Left ventricle myocardium inferior (tissue), 1 donor: ENCODE measurements around the gene HHIPL2. TPM values are rescaled to one million over a fixed set of nuclear protein-coding genes. Genes with fewer than 3 reads are reported as not detected.

Source experiments
- DNase-seq: peaks from one replicate; pipeline ENCODE4 v3.0.0-alpha.2; 2020
- H3K27ac ChIP-seq: fragments of 200-600 bp; replicated peaks from 2 replicates; pipeline ENCODE4 v1.8.0; 2021
- H3K27me3 ChIP-seq: fragments of 200-600 bp; 2 replicates; pipeline ENCODE4 v1.8.0; 2021; ENCODE audit warnings: low read depth
- H3K36me3 ChIP-seq: fragments of 200-600 bp; 2 replicates; pipeline ENCODE4 v1.8.0; 2021
- H3K4me1 ChIP-seq: fragments of 200-600 bp; 2 replicates; pipeline ENCODE4 v1.8.0; 2021
- H3K4me3 ChIP-seq: fragments of 200-600 bp; 2 replicates; pipeline ENCODE4 v1.8.0; 2021; ENCODE audit warnings: mild to moderate bottlenecking, moderate library complexity
- H3K9me3 ChIP-seq: fragments of 200-600 bp; replicated peaks from 2 replicates; pipeline ENCODE4 v1.8.0; 2021
- CTCF ChIP-seq: fragments of 200-600 bp; IDR thresholded peaks from 2 replicates; pipeline ENCODE4 v1.8.0; 2021; ENCODE audit warnings: antibody characterized with exemption, mild to moderate bottlenecking, borderline replicate concordance
- intact Hi-C: fragments of 100-400 bp; cut with micrococcal nuclease; formaldehyde crosslinking; loops from one replicate; pipeline ENCODE4 v1.11.0; 2022
- total RNA-seq: library from RNA; stranded (reverse); fragmentation: NEBNext Ultra II Directional; extraction: Animal tissue kit (Norgen Biotek cat#: 25700); gene quantifications from one replicate; pipeline ENCODE4 v1.2.1, GENCODE V29; 2021
- donor health status: DM: no; HTN: yes; CAD: no; lungs with severe emphysema.

Gene HHIPL2
- total RNA-seq, 1 donor from 2014 or later: not detected

GRCh38 chr1:222554177-222554576, 6.3 kb upstream of the HHIPL2 start:
- Histone ChIP-seq H3K9me3 (no peaks in the 10 kb centered on the region), H3K27ac (no peak overlapping the region), H3K27me3 (no peaks in the 10 kb centered on the region), H3K4me1 (no peaks in the 10 kb centered on the region), H3K36me3 (peaks cover 33% of the 10 kb centered on the region), H3K4me3 (no peak overlapping the region)
- intact Hi-C loops: no loop called here
- TF ChIP-seq CTCF: no peak
- no peak for DNase-seq

GRCh38 chr1:222552882-222553281, 5.0 kb upstream of the HHIPL2 start:
- no peak for TF ChIP-seq CTCF
- no peaks in the 10 kb centered on the region for H3K9me3 ChIP-seq
- H3K27me3 ChIP-seq: peaks cover 2% of the 10 kb centered on the region
- intact Hi-C loops: no loop called here
- DNase-seq: no peak
- peaks cover 27% of the 10 kb centered on the region for H3K36me3 ChIP-seq
- no peak overlapping the region for H3K4me3 ChIP-seq
- no peaks in the 10 kb centered on the region for H3K4me1 ChIP-seq
- H3K27ac ChIP-seq: no peak overlapping the region

- no peaks in the 10 kb centered on the region for H3K4me1 ChIP-seq
- no peak for TF ChIP-seq CTCF
- intact Hi-C loops: no loop called here
- H3K36me3 ChIP-seq: no peaks in the 10 kb centered on the region
- no peak overlapping the region for H3K4me3 ChIP-seq
- no peaks in the 10 kb centered on the region for H3K9me3 ChIP-seq
- peaks cover 52% of the 10 kb centered on the region for H3K27me3 ChIP-seq
- H3K27ac ChIP-seq: no peak overlapping the region
- no peak for DNase-seq
Measured at GRCh38 chr1:222547260-222547614, 667 bp downstream of the HHIPL2 start.

- Histone ChIP-seq H3K36me3 (no peaks in the 10 kb centered on the region), H3K4me1 (no peaks in the 10 kb centered on the region), H3K4me3 (no peak overlapping the region), H3K27ac (no peak overlapping the region), H3K9me3 (no peaks in the 10 kb centered on the region), H3K27me3 (peaks cover 52% of the 10 kb centered on the region)
- intact Hi-C loops: no loop called here
- no peak for DNase-seq
- TF ChIP-seq CTCF: no peak
Measured at GRCh38 chr1:222546548-222547259, 1.2 kb downstream of the HHIPL2 start.

- Histone ChIP-seq H3K9me3 (no peaks in the 10 kb centered on the region), H3K27ac (no peak overlapping the region), H3K4me3 (no peak overlapping the region), H3K4me1 (no peaks in the 10 kb centered on the region), H3K36me3 (no peaks in the 10 kb centered on the region), H3K27me3 (peaks cover 52% of the 10 kb centered on the region)
- intact Hi-C loops: no loop called here
- TF ChIP-seq CTCF: no peak
- no peak for DNase-seq
Measured at GRCh38 chr1:222546091-222546490, 1.8 kb downstream of the HHIPL2 start.
